Activated naive CD4-positive, alpha-beta T cell treated with anti-CD3 and anti-CD28 coated beads, Interleukin-2, amount 10 ng/mL, durations not matched to agents 7 days and 5 days (primary cell): ENCODE results near the gene KPNB1.

ENCODE experiments used
- CTCF ChIA-PET: fragments of 350-600 bp; sonication (Branson Sonifier 250); formaldehyde crosslinking; loops from one replicate; lab custom pipeline; 2021; ENCODE audit warnings: antibody characterized with exemption; lab: Charles Lee
- DNase-seq: peaks from one replicate; pipeline ENCODE4 v3.0.0-alpha.2; 2020
- H3K27ac Mint-ChIP-seq: one replicate; pipeline ENCODE4 v1.8.0; 2021; ENCODE audit warnings: mild to moderate bottlenecking, moderate library complexity, mixed read lengths
- H3K27me3 Mint-ChIP-seq: one replicate; pipeline ENCODE4 v1.8.0; 2021; ENCODE audit warnings: mild to moderate bottlenecking, mixed read lengths
- H3K36me3 Mint-ChIP-seq: one replicate; pipeline ENCODE4 v1.8.0; 2021; ENCODE audit warnings: mixed read lengths
- H3K4me1 Mint-ChIP-seq: one replicate; pipeline ENCODE4 v1.8.0; 2021; ENCODE audit warnings: mixed read lengths
- H3K4me3 Mint-ChIP-seq: one replicate; pipeline ENCODE4 v1.8.0; 2021; ENCODE audit warnings: mild to moderate bottlenecking, moderate library complexity, mixed read lengths
- H3K9me3 Mint-ChIP-seq: one replicate; pipeline ENCODE4 v1.8.0; 2021; ENCODE audit warnings: mixed read lengths

Gene KPNB1

DNA sequence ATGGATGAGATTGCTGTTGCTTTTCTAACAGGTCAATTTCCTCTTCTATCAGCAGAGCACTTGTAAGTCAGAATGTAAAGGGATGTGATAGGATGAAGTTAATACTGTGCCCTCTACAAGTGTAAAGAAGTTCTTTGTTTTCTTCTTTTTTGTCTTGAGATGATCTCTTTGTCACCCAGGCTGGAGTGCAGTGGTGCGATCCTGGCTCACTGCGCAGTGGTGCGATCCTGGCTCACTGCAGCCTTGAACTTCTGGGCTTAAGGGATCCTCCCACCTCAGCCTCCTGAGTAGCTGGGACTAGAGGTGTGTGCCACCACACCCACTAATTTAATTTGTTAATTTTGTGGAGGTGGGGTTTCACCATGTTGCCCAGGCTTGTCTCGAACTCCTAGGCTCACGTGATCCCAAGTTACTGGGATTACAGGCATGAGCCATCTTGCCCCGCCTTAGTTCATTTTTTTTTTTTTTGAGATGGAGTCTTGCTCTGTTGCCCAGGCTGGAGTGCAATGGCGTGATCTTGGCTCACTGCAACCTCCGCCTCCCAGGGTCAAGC lies 21.6 kb upstream of the KPNB1 start:
- H3K4me3 Mint-ChIP-seq, result no peak overlapping the region
- no peaks in the 10 kb centered on the region for H3K27me3 Mint-ChIP-seq
- H3K4me1 Mint-ChIP-seq, result no peaks in the 10 kb centered on the region
- H3K36me3 Mint-ChIP-seq, result peaks cover 14% of the 10 kb centered on the region
- no peak for DNase-seq
- H3K9me3 Mint-ChIP-seq, result no peaks in the 10 kb centered on the region
- H3K27ac Mint-ChIP-seq, result no peak overlapping the region
- CTCF ChIA-PET, result interaction anchor here (1.5 kb wide), 1 partner anchor 12 kb away, joined by 3 read pairs; no protein-coding TSS in a partner anchor

DNA sequence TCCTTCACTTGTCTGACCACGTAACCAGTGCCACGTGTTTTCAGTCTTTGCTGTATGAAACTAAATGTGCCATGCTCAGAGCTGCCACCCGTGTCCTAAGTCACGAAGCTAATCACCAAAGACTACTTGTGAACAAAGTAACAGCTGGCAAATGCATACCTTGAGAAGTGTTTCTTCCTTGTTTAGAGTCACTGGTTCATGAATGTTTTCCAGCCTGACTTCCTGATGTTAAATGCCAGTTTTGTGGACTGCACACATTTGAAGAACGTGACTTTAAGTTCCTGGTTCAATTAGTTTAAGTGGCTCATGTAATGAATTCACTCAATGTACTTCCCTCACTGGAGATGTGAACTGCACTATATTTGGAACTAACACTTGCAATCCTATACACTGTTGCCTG lies 19.9 kb upstream of the KPNB1 start:
- no peaks in the 10 kb centered on the region for H3K27me3 Mint-ChIP-seq
- H3K4me3 Mint-ChIP-seq, result no peak overlapping the region
- H3K36me3 Mint-ChIP-seq, result peaks cover 7% of the 10 kb centered on the region
- no peak overlapping the region for H3K27ac Mint-ChIP-seq
- no peaks in the 10 kb centered on the region for H3K9me3 Mint-ChIP-seq
- no peak for DNase-seq
- CTCF ChIA-PET, result interaction anchor here (2.3 kb wide), 1 partner anchor 14 kb away, joined by 11 read pairs; no protein-coding TSS in a partner anchor
- H3K4me1 Mint-ChIP-seq, result peaks cover 3% of the 10 kb centered on the region

DNA sequence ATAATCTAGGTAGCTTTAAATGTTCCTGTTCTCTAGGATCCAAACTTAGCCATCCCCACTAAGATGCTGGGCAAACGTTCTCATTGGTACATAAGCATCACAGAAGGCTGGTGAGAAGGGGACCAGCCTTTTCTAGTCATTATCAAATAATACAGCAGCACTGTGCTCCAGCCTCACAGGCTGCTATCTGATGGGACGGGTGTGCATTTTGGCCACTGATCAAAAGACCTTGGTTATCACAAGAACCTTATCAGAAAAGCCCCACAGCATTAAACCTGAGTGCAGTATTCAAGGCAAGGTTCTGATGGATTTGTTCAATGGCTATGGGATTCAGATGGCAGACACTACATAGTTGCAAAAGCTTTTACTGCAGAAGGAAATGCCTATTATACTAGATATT lies 19.1 kb upstream of the KPNB1 start:
- H3K27ac Mint-ChIP-seq, result no peak overlapping the region
- no peaks in the 10 kb centered on the region for H3K27me3 Mint-ChIP-seq
- peaks cover 3% of the 10 kb centered on the region for H3K4me1 Mint-ChIP-seq
- no peak overlapping the region for H3K4me3 Mint-ChIP-seq
- CTCF ChIA-PET, result interaction anchor here (2.3 kb wide), 1 partner anchor 15 kb away, joined by 11 read pairs; no protein-coding TSS in a partner anchor
- no peak for DNase-seq
- peaks cover 4% of the 10 kb centered on the region for H3K36me3 Mint-ChIP-seq
- no peaks in the 10 kb centered on the region for H3K9me3 Mint-ChIP-seq

DNA sequence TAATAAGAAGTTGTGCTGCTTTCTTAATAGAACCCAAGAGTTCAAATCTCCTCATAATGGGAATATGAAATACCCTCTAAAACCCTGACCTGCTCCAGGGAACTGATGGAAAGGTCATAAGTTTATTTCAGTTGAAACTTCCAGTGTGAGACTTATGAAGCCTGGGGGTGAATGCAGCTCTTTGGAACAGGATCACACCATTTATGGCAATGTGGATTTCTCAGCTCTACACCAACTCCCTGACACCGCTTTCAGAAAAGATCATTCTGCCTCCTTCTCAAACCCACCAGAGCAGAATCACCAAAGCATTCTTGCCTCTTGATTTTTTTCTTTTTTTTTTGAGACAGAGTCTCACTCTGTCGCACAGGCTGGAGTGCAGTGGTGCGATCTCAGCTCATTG lies 16.7 kb upstream of the KPNB1 start:
- no peak overlapping the region for H3K4me3 Mint-ChIP-seq
- H3K27ac Mint-ChIP-seq, result no peak overlapping the region
- H3K4me1 Mint-ChIP-seq, result peaks cover 15% of the 10 kb centered on the region
- DNase-seq, result no peak
- CTCF ChIA-PET, result no interaction called here
- no peaks in the 10 kb centered on the region for H3K9me3 Mint-ChIP-seq
- no peaks in the 10 kb centered on the region for H3K27me3 Mint-ChIP-seq
- H3K36me3 Mint-ChIP-seq, result peaks cover 12% of the 10 kb centered on the region

DNA sequence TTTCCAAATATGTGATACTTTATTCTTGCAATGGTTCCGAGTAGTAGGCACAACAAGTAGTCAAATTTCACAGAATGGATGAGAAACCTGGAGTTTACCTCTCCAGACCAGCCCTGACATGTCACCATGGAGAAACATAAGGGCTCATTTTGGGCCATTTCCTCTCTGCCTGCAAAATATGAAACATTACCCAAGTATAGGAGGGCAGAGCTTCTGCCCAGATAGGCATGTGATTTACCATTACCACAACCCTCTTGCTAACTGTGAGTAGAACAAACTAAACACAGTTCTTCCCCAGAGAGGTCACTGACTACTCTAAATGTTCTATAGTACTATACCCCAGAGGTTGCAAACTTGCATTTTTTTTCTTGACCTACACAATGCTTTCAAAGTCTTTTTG lies 15.7 kb upstream of the KPNB1 start:
- no peak for DNase-seq
- Mint-ChIP-seq H3K9me3 (no peaks in the 10 kb centered on the region), H3K27me3 (no peaks in the 10 kb centered on the region), H3K4me3 (no peak overlapping the region), H3K4me1 (peaks cover 15% of the 10 kb centered on the region), H3K36me3 (peaks cover 15% of the 10 kb centered on the region), H3K27ac (no peak overlapping the region)
- CTCF ChIA-PET, result interaction anchor here (1.3 to 2.1 kb wide), 3 partner anchors 11 to 14 kb away, joined by 3 to 5 read pairs (median 4); no protein-coding TSS in a partner anchor

DNA sequence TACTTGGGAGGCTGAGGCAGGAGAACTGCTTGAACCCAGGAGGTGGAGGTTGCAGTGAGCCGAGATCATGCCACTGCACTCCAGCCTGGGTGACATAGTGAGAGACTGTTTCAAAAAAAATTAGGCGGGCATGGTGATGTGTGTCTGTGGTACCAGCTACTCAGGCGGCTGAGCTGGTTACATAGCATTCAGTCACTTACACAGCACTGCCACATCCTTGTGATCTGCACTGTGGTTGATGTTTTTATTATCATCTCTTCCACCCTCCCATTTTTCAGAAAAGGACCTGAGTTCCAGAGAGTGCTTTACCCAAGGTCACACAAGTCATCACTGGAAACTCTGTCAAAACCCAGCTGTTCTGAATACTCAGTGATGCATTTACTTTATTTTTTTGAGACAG lies 14.8 kb upstream of the KPNB1 start:
- no peak for DNase-seq
- H3K27me3 Mint-ChIP-seq, result no peaks in the 10 kb centered on the region
- H3K4me3 Mint-ChIP-seq, result no peak overlapping the region
- H3K36me3 Mint-ChIP-seq, result peaks cover 15% of the 10 kb centered on the region
- H3K9me3 Mint-ChIP-seq, result no peaks in the 10 kb centered on the region
- peaks cover 15% of the 10 kb centered on the region for H3K4me1 Mint-ChIP-seq
- H3K27ac Mint-ChIP-seq, result no peak overlapping the region
- CTCF ChIA-PET, result interaction anchor here (1.6 to 2.1 kb wide), 2 partner anchors 10 to 12 kb away, joined by 4 to 5 read pairs; no protein-coding TSS in a partner anchor

DNA sequence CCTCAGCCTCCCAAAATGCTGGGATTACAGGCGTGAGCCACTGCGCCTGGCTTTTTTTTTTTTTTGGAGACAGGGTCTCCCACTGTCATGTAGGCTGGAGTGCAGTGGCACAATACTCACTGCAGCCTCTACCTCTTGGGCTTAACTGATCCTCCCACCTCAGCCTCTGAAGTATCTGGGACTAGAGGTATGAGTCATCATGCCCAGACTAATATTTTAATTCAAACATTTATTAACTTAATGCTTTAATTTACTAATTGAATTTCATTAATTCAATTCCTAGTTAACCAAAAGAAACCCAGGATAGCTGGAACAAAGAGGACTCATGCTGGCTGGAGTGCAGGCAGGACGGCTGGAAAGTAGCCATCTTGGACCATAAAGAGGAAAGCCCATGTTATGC lies 14.0 kb upstream of the KPNB1 start:
- CTCF ChIA-PET, result interaction anchor here (2.1 kb wide), 1 partner anchor 9 kb away, joined by 5 read pairs; no protein-coding TSS in a partner anchor
- Mint-ChIP-seq H3K4me3 (no peak overlapping the region), H3K27ac (no peak overlapping the region), H3K4me1 (peaks cover 15% of the 10 kb centered on the region), H3K27me3 (no peaks in the 10 kb centered on the region), H3K36me3 (peaks cover 15% of the 10 kb centered on the region), H3K9me3 (no peaks in the 10 kb centered on the region)
- no peak for DNase-seq

DNA sequence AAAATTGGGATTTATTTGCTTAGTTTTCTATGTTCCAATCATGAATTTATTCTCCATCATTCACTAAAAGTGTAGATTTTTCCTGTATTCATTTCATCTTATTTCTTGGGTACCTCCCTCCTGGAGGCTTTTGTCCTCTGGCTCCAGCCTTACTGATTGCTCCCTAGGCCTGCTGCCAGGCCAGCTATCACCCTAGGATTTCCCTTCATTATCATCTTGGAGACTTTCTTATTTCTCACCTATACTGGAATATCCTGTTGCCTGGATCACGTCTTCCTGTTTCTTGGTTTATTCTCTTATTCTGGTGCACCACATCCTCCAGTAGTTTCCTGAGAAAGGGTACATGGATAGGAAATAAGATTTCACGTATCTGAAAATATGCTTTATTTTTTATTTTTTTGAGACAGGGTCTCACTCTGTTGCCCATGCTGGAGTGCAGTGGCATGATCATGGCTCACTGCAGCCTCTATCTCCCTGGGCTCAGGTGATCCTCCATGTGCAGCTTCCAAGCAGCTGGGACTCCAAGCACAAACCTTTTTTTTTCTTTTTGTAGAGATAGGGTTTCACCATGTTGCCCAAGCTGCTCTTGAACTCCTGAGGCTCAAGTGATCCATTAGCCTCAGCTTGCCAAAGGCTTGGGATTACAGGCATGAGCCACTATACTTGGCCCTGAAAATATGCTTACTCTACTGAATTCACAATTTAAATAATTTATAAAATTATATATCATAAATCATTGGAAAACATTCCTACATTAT lies 13.3 kb upstream of the KPNB1 start:
- DNase-seq, result no peak
- Mint-ChIP-seq H3K4me3 (no peak overlapping the region), H3K27me3 (no peaks in the 10 kb centered on the region), H3K9me3 (no peaks in the 10 kb centered on the region), H3K36me3 (peaks cover 13% of the 10 kb centered on the region), H3K27ac (peak overlapping the region; percentile 37), H3K4me1 (peaks cover 15% of the 10 kb centered on the region)
- CTCF ChIA-PET, result interaction anchor here (0.9 kb wide), 1 partner anchor 13 kb away, joined by 3 read pairs; no protein-coding TSS in a partner anchor

DNA sequence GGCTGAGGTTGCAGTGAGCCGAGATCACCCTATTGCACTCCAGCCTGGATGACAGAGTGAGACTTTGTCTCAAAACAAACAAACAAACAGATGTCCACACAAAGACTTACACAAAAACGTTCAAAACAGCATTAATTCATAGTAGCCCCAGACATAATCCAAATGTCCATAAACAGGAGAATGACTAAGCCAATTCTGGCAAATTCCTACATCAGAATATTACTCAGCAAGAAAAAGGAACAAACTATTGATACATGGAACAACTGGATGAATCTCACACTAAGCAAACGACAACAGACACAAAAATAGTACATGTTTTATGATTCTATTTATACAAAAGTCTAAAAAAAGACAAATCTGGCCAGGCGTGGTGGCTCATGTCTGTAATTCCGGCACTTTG lies 10.8 kb upstream of the KPNB1 start:
- Mint-ChIP-seq H3K9me3 (no peaks in the 10 kb centered on the region), H3K36me3 (peaks cover 13% of the 10 kb centered on the region), H3K4me1 (peaks cover 15% of the 10 kb centered on the region), H3K4me3 (no peak overlapping the region), H3K27me3 (no peaks in the 10 kb centered on the region), H3K27ac (no peak overlapping the region)
- CTCF ChIA-PET, result no interaction called here
- DNase-seq, result no peak

DNA sequence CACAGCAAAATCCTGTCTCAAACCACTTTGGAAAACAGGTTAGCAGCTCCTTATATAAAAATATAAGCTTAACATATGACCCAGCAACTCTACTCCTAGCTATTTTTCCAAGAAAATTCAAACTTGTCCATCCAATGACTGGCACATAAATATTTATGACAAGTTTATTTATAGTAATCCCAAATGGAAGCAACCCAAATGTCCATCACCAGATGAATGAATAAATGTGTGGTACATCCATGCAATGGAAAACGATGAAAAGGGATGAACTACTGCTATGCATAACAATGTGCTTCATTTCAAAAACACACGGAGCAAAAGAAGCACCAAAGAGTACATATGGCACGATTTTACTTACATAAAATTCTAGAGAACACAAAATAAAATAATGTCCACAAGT lies 9.6 kb upstream of the KPNB1 start:
- H3K27ac Mint-ChIP-seq, result no peak overlapping the region
- DNase-seq, result no peak
- peaks cover 12% of the 10 kb centered on the region for H3K4me1 Mint-ChIP-seq
- H3K4me3 Mint-ChIP-seq, result no peak overlapping the region
- CTCF ChIA-PET, result interaction anchor here (0.6 kb wide), 1 partner anchor 82 kb away, joined by 3 read pairs; no protein-coding TSS in a partner anchor
- no peaks in the 10 kb centered on the region for H3K9me3 Mint-ChIP-seq
- peaks cover 11% of the 10 kb centered on the region for H3K36me3 Mint-ChIP-seq
- H3K27me3 Mint-ChIP-seq, result no peaks in the 10 kb centered on the region

DNA sequence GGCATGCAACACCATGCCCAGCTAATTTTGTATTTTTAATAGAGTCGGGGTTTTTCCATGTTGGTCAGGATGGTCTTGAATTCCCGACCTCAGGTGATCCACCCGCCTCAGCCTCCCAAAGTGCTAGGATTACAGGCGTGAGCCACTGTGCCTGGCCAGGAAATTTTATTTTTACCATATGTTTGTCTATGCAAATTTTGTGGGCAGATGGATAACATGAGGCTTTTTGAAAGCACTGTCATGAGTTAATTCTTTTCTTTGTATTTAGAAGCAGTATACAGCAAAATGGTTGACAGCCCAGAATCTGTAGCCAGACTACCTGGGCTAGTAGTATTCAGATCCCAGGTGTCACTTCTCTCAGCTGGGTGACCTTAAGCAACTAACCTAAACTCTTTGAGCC lies 8.5 kb upstream of the KPNB1 start:
- H3K4me1 Mint-ChIP-seq, result peaks cover 9% of the 10 kb centered on the region
- peaks cover 11% of the 10 kb centered on the region for H3K36me3 Mint-ChIP-seq
- no peaks in the 10 kb centered on the region for H3K27me3 Mint-ChIP-seq
- H3K9me3 Mint-ChIP-seq, result no peaks in the 10 kb centered on the region
- DNase-seq, result no peak
- H3K4me3 Mint-ChIP-seq, result no peak overlapping the region
- no peak overlapping the region for H3K27ac Mint-ChIP-seq
- CTCF ChIA-PET, result interaction anchor here (0.6 kb wide), 1 partner anchor 1587 kb away, joined by 5 read pairs; no protein-coding TSS in a partner anchor

DNA sequence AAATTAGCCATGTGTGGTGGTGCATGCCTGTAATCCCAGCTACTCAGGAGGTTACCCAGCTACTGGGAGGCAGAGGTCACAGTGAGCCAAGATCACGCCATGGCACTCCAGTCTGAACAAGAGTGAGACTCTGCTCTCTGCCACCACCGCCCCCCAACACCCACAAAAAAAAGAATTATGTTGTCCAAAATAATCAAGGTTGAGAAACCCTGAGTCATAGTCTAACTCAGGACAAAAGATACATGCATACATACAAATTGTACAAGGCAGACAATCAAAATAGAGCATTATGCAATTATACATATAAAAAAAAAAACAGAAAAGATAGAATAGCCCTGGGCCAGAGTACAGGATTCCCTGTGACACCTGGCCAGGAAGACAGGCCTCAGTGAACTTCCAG lies 6.6 kb upstream of the KPNB1 start:
- Mint-ChIP-seq H3K9me3 (no peaks in the 10 kb centered on the region), H3K27me3 (no peaks in the 10 kb centered on the region), H3K4me3 (no peak overlapping the region), H3K27ac (no peak overlapping the region), H3K4me1 (peaks cover 15% of the 10 kb centered on the region), H3K36me3 (peaks cover 7% of the 10 kb centered on the region)
- CTCF ChIA-PET, result interaction anchor here (1.3 kb wide), 1 partner anchor 22 kb away, joined by 4 read pairs; no protein-coding TSS in a partner anchor
- no peak for DNase-seq

DNA sequence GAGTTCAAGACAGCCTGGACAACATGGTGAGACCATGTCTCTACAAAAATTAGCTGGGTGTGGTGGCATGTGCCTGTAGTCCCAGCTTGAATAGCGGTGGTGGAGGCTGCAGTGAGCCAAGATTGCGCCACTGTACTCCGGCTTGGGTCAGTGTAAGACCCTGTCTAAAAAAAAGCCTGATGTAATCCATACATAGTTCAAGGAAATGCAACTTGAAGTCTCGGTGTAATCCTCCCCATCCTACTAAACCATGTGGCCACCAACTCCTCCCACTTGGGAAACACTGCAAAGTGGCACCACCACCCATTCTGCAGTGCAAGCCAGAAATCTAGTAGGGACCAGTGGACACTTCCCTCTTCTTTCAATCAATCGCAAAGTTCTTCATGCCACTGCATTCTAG lies 5.4 kb upstream of the KPNB1 start:
- H3K27me3 Mint-ChIP-seq, result peaks cover 1% of the 10 kb centered on the region
- H3K4me1 Mint-ChIP-seq, result peaks cover 22% of the 10 kb centered on the region
- H3K4me3 Mint-ChIP-seq, result no peak overlapping the region
- CTCF ChIA-PET, result interaction anchor here (1.1 to 1.5 kb wide), 2 partner anchors 10 to 28 kb away, joined by 3 to 5 read pairs; no protein-coding TSS in a partner anchor
- peaks cover 7% of the 10 kb centered on the region for H3K36me3 Mint-ChIP-seq
- no peak for DNase-seq
- no peaks in the 10 kb centered on the region for H3K9me3 Mint-ChIP-seq
- no peak overlapping the region for H3K27ac Mint-ChIP-seq

DNA sequence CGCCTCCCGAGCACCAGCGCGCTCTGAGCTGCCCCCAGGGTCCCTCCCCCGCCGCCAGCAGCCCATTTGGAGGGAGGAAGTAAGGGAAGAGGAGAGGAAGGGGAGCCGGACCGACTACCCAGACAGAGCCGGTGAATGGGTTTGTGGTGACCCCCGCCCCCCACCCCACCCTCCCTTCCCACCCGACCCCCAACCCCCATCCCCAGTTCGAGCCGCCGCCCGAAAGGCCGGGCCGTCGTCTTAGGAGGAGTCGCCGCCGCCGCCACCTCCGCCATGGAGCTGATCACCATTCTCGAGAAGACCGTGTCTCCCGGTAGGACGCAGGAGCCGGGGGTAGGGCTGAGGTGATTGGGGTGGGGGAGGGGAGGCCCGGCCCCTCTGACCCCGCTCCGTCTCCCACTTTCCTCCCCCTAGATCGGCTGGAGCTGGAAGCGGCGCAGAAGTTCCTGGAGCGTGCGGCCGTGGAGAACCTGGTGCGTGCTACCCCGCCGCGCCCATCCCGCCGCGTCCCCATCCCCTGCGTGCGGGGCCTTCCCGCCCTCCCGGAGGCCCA lies 329 bp downstream of the KPNB1 start:
- Mint-ChIP-seq H3K4me1 (peaks cover 62% of the 10 kb centered on the region), H3K27me3 (peaks cover 12% of the 10 kb centered on the region), H3K4me3 (peak overlapping the region; percentile 84), H3K27ac (peak overlapping the region; percentile 96), H3K9me3 (no peaks in the 10 kb centered on the region), H3K36me3 (peaks cover 44% of the 10 kb centered on the region)
- no peak for DNase-seq
- CTCF ChIA-PET, result interaction anchor here (0.6 to 2.1 kb wide), 5 partner anchors 12 to 82 kb away, joined by 3 to 9 read pairs (median 3); no protein-coding TSS in a partner anchor
